Measurements from ENCODE around the gene THSD7A. TPM values are rescaled to one million over a fixed set of nuclear protein-coding genes. Genes with fewer than 3 reads are reported as not detected.

Gene THSD7A
- total RNA-seq, 1 donor from 2014 or later: 0.35 TPM

- H3K27ac Mint-ChIP-seq (ENCODE audit: unreplicated experiment): no peak overlapping the region
- H3K9me3 Mint-ChIP-seq (ENCODE audit: low read depth): peaks cover 6% of the 10 kb centered on the region
- no peaks in the 10 kb centered on the region for H3K36me3 Mint-ChIP-seq (ENCODE audit: low read depth)
- DNase-seq (ENCODE audit: low spot score): no peak
- H3K27me3 Mint-ChIP-seq (ENCODE audit: low read depth): no peaks in the 10 kb centered on the region
- no peak for TF ChIP-seq CTCF (IDR thresholded peaks at IDR 0.05)
- H3K4me3 Mint-ChIP-seq (ENCODE audit: unreplicated experiment): no peak overlapping the region
- no peaks in the 10 kb centered on the region for H3K4me1 Mint-ChIP-seq (ENCODE audit: low read depth)
Observed at GRCh38 chr7:11591943-11592342, 240.1 kb downstream of the THSD7A start.

GRCh38 chr7:11591055-11591633 lies 240.9 kb downstream of the THSD7A start:
- no peak for DNase-seq (ENCODE audit: low spot score)
- H3K27me3 Mint-ChIP-seq (ENCODE audit: low read depth): no peaks in the 10 kb centered on the region
- no peak overlapping the region for H3K27ac Mint-ChIP-seq (ENCODE audit: unreplicated experiment)
- H3K4me3 Mint-ChIP-seq (ENCODE audit: unreplicated experiment): no peak overlapping the region
- no peaks in the 10 kb centered on the region for H3K4me1 Mint-ChIP-seq (ENCODE audit: low read depth)
- peaks cover 6% of the 10 kb centered on the region for H3K9me3 Mint-ChIP-seq (ENCODE audit: low read depth)
- H3K36me3 Mint-ChIP-seq (ENCODE audit: low read depth): no peaks in the 10 kb centered on the region
- TF ChIP-seq CTCF (IDR thresholded peaks at IDR 0.05): no peak

- H3K9me3 Mint-ChIP-seq (ENCODE audit: low read depth): no peaks in the 10 kb centered on the region
- no peak for TF ChIP-seq CTCF (IDR thresholded peaks at IDR 0.05)
- H3K4me1 Mint-ChIP-seq (ENCODE audit: low read depth): no peaks in the 10 kb centered on the region
- no peak for DNase-seq (ENCODE audit: low spot score)
- H3K27ac Mint-ChIP-seq (ENCODE audit: unreplicated experiment): no peak overlapping the region
- H3K27me3 Mint-ChIP-seq (ENCODE audit: low read depth): no peaks in the 10 kb centered on the region
- no peak overlapping the region for H3K4me3 Mint-ChIP-seq (ENCODE audit: unreplicated experiment)
- no peaks in the 10 kb centered on the region for H3K36me3 Mint-ChIP-seq (ENCODE audit: low read depth)
Observed at GRCh38 chr7:11589251-11589650, 242.7 kb downstream of the THSD7A start.

- H3K36me3 Mint-ChIP-seq (ENCODE audit: low read depth): no peaks in the 10 kb centered on the region
Observed at GRCh38 chr7:11587814-11588213, 244.2 kb downstream of the THSD7A start.

GRCh38 chr7:11587048-11587447 lies 244.9 kb downstream of the THSD7A start:
- H3K27me3 Mint-ChIP-seq (ENCODE audit: low read depth): peaks cover 2% of the 10 kb centered on the region
- TF ChIP-seq CTCF (IDR thresholded peaks at IDR 0.05): no peak
- no peak overlapping the region for H3K27ac Mint-ChIP-seq (ENCODE audit: unreplicated experiment)
- DNase-seq (ENCODE audit: low spot score): no peak
- no peak overlapping the region for H3K4me3 Mint-ChIP-seq (ENCODE audit: unreplicated experiment)
- no peaks in the 10 kb centered on the region for H3K36me3 Mint-ChIP-seq (ENCODE audit: low read depth)
- no peaks in the 10 kb centered on the region for H3K4me1 Mint-ChIP-seq (ENCODE audit: low read depth)
- H3K9me3 Mint-ChIP-seq (ENCODE audit: low read depth): no peaks in the 10 kb centered on the region

More at GRCh38 chr7:11587814-11588213, 244.2 kb downstream of the THSD7A start:
- no peak for DNase-seq (ENCODE audit: low spot score)
- H3K27me3 Mint-ChIP-seq (ENCODE audit: low read depth): peaks cover 2% of the 10 kb centered on the region
- TF ChIP-seq CTCF (IDR thresholded peaks at IDR 0.05): no peak
- H3K27ac Mint-ChIP-seq (ENCODE audit: unreplicated experiment): no peak overlapping the region
- no peaks in the 10 kb centered on the region for H3K9me3 Mint-ChIP-seq (ENCODE audit: low read depth)
- no peak overlapping the region for H3K4me3 Mint-ChIP-seq (ENCODE audit: unreplicated experiment)
- no peaks in the 10 kb centered on the region for H3K4me1 Mint-ChIP-seq (ENCODE audit: low read depth)

All from chondrocyte (in vitro differentiated cells).